ENCODE data around the gene HOXA3. TPM values are rescaled to one million over a fixed set of nuclear protein-coding genes. Genes with fewer than 3 reads are reported as not detected.

The HOXA3 gene
- total RNA-seq, 1 experiment from 2014 or later, result 22.6 TPM

- peaks cover 25% of the 10 kb centered on the region for H3K36me3 Mint-ChIP-seq (ENCODE audit: insufficient read depth, unreplicated experiment)
- peaks cover 14% of the 10 kb centered on the region for H3K4me1 Mint-ChIP-seq (ENCODE audit: low read depth, unreplicated experiment)
- POLR2A ChIA-PET, result no interaction called here
- no peaks in the 10 kb centered on the region for H3K9me3 ChIP-seq
- TF ChIP-seq, protein P1, sequence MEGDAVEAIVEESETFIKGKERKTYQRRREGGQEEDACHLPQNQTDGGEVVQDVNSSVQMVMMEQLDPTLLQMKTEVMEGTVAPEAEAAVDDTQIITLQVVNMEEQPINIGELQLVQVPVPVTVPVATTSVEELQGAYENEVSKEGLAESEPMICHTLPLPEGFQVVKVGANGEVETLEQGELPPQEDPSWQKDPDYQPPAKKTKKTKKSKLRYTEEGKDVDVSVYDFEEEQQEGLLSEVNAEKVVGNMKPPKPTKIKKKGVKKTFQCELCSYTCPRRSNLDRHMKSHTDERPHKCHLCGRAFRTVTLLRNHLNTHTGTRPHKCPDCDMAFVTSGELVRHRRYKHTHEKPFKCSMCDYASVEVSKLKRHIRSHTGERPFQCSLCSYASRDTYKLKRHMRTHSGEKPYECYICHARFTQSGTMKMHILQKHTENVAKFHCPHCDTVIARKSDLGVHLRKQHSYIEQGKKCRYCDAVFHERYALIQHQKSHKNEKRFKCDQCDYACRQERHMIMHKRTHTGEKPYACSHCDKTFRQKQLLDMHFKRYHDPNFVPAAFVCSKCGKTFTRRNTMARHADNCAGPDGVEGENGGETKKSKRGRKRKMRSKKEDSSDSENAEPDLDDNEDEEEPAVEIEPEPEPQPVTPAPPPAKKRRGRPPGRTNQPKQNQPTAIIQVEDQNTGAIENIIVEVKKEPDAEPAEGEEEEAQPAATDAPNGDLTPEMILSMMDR (IDR thresholded peaks at IDR 0.05; ENCODE audit: insufficient read depth in 1 of 2, low read depth in 1 of 2, low read length in 1 of 2, severe bottlenecking in 1 of 2, unreplicated experiment in 1 of 2), result no peak
- H3K9me3 Mint-ChIP-seq (ENCODE audit: unreplicated experiment), result no peaks in the 10 kb centered on the region
- H3K27me3 Mint-ChIP-seq (ENCODE audit: insufficient read depth, unreplicated experiment), result no peaks in the 10 kb centered on the region
- BruUV-seq (replicated peaks), result no TSS peak
- H3K4me3 Mint-ChIP-seq (ENCODE audit: unreplicated experiment), result no peak overlapping the region
- no peaks in the 10 kb centered on the region for H3K27me3 ChIP-seq (replicated peaks; ENCODE audit: control insufficient read depth, insufficient read depth, low read length)
- intact Hi-C loops (cut with micrococcal nuclease; ENCODE audit: unreplicated experiment), result no loop called here
- no peak for DNase-seq
- no peak overlapping the region for H3K27ac Mint-ChIP-seq (ENCODE audit: unreplicated experiment)
- H3K4me1 ChIP-seq, result peaks cover 10% of the 10 kb centered on the region
- H3K36me3 ChIP-seq (ENCODE audit: control insufficient read depth, insufficient read depth, low read length), result no peaks in the 10 kb centered on the region
- H3K4me3 ChIP-seq (ENCODE audit: low read depth, low read length), result no peak overlapping the region
- CTCF ChIA-PET, result no interaction called here
These were observed 50.3 kb downstream of the HOXA3 start for GRCh38 chr7:27101957-27102580.

GRCh38 chr7:27101171-27101956 lies 51.0 kb downstream of the HOXA3 start:
- H3K36me3 ChIP-seq (ENCODE audit: control insufficient read depth, insufficient read depth, low read length), result no peaks in the 10 kb centered on the region
- Mint-ChIP-seq H3K36me3 (ENCODE audit: insufficient read depth, unreplicated experiment) (peaks cover 25% of the 10 kb centered on the region), H3K27ac (ENCODE audit: unreplicated experiment) (no peak overlapping the region), H3K4me3 (ENCODE audit: unreplicated experiment) (no peak overlapping the region), H3K27me3 (ENCODE audit: insufficient read depth, unreplicated experiment) (no peaks in the 10 kb centered on the region), H3K4me1 (ENCODE audit: low read depth, unreplicated experiment) (peaks cover 15% of the 10 kb centered on the region), H3K9me3 (ENCODE audit: unreplicated experiment) (no peaks in the 10 kb centered on the region)
- H3K9me3 ChIP-seq, result no peaks in the 10 kb centered on the region
- no peaks in the 10 kb centered on the region for H3K27me3 ChIP-seq (replicated peaks; ENCODE audit: control insufficient read depth, insufficient read depth, low read length)
- DNase-seq, result no peak
- H3K4me1 ChIP-seq, result peaks cover 10% of the 10 kb centered on the region
- BruUV-seq (replicated peaks), result no TSS peak
- ChIA-PET POLR2A (no interaction called here), CTCF (no interaction called here)
- H3K4me3 ChIP-seq (ENCODE audit: low read depth, low read length), result no peak overlapping the region
- intact Hi-C loops (cut with micrococcal nuclease; ENCODE audit: unreplicated experiment), result no loop called here
- TF ChIP-seq, protein P1 (IDR thresholded peaks at IDR 0.05; ENCODE audit: insufficient read depth in 1 of 2, low read depth in 1 of 2, low read length in 1 of 2, severe bottlenecking in 1 of 2, unreplicated experiment in 1 of 2), result no peak

- Histone ChIP-seq H3K9me3 (no peaks in the 10 kb centered on the region), H3K4me1 (peaks cover 10% of the 10 kb centered on the region), H3K36me3 (ENCODE audit: control insufficient read depth, insufficient read depth, low read length) (no peaks in the 10 kb centered on the region), H3K4me3 (ENCODE audit: low read depth, low read length) (no peak overlapping the region), H3K27me3 (replicated peaks; ENCODE audit: control insufficient read depth, insufficient read depth, low read length) (no peaks in the 10 kb centered on the region)
- H3K9me3 Mint-ChIP-seq (ENCODE audit: unreplicated experiment), result no peaks in the 10 kb centered on the region
- peaks cover 26% of the 10 kb centered on the region for H3K36me3 Mint-ChIP-seq (ENCODE audit: insufficient read depth, unreplicated experiment)
- no peak for DNase-seq
- H3K4me3 Mint-ChIP-seq (ENCODE audit: unreplicated experiment), result no peak overlapping the region
- no peak overlapping the region for H3K27ac Mint-ChIP-seq (ENCODE audit: unreplicated experiment)
- CTCF ChIA-PET, result interaction anchor here (0.5 kb wide), 1 partner anchor 706 kb away, joined by 4 read pairs; no protein-coding TSS in a partner anchor
- intact Hi-C loops (cut with micrococcal nuclease; ENCODE audit: unreplicated experiment), result no loop called here
- POLR2A ChIA-PET, result no interaction called here
- peaks cover 15% of the 10 kb centered on the region for H3K4me1 Mint-ChIP-seq (ENCODE audit: low read depth, unreplicated experiment)
- H3K27me3 Mint-ChIP-seq (ENCODE audit: insufficient read depth, unreplicated experiment), result no peaks in the 10 kb centered on the region
- TF ChIP-seq, protein P1 (IDR thresholded peaks at IDR 0.05; ENCODE audit: insufficient read depth in 1 of 2, low read depth in 1 of 2, low read length in 1 of 2, severe bottlenecking in 1 of 2, unreplicated experiment in 1 of 2), result no peak
- no TSS peak for BruUV-seq (replicated peaks)
These were observed 51.7 kb downstream of the HOXA3 start for GRCh38 chr7:27100694-27101170.
